Bone marrow (tissue), 2 donors: ENCODE results near the gene FAM32A.

Experiments used
- DNase-seq, 2 donors: peaks; one replicate each; lab custom pipeline; 2025; lab: John Stamatoyannopoulos, UW

FAM32A gene

GRCh38 chr19:16164222-16164890 is 20.9 kb upstream of the FAM32A start:
- no peak for DNase-seq

- no peak for DNase-seq
These were observed 18.8 kb upstream of the FAM32A start for GRCh38 chr19:16166417-16166816.

DNA sequence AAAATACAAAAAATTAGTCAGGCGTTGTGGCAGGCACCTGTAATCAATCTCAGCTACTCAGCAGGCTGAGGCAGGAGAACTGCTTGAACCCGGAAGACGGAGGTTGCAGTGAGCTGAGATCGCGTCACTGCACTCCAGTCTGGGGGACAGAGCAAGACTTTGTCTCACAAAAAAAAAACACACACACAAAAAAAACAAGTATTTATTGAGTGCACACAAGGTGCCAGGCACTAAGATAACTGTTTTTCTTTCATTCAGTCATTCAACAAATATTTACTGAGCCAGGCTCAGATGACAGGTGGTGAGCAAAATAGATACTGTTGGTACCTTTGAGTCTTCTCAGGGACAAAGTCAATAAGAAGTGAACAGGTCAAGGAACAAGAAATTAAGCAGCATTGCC is 18.2 kb upstream of the FAM32A start:
- DNase-seq: no peak

DNA sequence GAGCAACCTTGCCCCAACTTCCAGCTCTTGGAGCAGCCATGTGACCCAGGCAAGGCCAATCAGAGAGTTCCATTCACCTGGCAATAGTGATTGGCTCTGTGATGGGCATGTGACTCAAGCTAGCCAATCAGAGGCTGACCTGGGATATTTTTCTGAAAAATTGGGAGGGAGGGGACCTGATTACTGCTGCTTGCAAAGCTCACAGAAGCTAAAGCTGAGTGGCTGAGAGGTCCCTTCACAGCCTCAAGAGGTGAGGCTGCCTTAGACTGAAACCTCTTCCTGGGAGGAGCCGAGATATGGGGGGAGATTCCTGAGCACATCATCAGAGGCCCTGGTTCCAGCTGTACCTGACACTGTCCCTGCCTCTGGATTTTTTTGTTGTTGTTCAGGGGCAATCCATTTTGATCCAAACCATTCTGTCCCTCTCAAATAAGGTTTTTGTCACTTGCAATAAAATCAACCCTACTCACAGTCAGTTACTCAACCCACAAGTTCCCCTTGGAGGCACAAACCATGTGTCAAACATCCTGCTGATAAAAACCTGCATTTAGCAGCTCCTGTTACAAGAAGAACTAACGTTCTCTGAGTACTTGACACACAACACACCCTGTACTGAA is 16.6 kb upstream of the FAM32A start:
- peak in 1 of 2 donors; percentile 80 for DNase-seq

DNA sequence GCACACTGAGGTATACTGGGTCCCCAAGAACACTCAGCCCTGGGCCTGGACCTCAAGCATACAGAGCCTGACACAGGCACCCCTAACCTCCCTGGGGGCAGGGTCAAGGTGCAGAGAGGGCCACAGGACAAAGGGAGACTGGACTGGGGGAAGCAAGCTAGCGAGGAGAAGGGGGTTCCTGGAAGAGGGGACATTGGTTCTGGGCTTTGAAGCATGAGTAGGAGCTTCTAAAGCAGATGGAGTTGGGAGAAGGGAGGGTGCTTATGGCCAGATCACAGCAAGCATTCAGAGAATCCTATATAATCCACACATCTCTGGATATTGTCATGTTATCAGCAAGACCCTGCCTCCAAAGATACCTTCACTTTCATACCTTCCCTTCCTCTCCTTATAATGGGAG is 15.1 kb upstream of the FAM32A start:
- DNase-seq: no peak

GRCh38 chr19:16175954-16176353 is 9.3 kb upstream of the FAM32A start:
- DNase-seq: no peak

DNA sequence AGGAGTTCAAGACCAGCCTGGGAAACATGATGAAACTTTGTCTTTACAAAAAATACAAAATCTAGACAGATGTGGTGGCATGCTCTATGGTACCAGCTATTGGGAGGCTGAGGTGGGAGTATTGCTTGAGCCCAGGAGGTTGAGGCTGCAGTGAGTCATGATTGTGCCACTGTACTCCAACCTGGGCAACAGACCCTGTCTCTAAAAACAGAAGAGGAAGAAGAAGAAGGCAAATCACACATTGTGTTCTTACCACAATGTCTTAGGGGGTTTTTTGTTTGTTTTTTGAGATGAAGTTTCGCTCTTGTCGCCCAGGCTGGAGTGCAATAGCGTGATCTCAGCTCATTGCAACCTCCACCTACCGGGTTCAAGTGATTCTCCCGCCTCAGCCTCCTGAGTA is 6.3 kb upstream of the FAM32A start:
- DNase-seq: peak in 1 of 2 donors; percentile 7

DNA sequence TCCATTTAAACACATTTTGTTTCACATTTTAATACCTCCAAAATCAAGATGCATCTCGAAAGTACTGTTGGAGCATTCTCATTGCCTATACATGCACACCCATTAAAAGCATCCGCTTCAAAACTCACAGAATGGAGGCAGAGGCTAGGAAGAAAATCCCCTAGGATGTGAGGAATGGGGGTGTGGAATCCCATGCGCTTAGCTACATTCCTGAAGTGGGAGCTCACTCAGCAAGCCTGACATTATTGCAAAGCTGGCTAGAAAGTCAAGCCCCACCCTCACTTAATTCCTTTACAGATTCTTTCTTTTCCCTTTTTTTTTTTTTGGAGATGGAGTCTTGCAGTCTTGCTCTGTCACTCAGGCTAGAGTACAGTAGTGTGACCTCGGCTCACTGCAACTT is 4.6 kb upstream of the FAM32A start:
- DNase-seq: no peak

DNA sequence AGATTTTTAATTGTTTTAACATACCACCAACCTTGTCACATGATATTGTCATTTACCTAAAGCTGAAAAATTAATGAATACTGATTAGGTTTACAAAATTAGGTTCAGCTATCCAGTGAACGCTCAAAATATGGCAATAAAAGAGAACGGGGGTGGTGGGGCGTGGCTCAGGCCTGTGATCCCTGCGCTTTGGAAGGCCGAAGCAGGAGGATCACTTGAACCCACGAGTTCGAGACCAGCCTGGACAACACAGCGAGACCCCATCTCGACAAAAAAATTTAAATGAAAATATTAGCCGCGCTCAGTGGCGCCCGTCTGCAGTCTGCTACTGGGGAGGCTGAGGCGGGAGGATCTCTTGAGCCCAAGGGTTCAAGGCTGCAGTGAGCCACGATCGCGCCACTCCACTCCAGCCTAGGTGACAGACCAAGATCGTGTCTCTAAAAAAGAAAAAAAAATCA is 516 bp upstream of the FAM32A start:
- DNase-seq: no peak

DNA sequence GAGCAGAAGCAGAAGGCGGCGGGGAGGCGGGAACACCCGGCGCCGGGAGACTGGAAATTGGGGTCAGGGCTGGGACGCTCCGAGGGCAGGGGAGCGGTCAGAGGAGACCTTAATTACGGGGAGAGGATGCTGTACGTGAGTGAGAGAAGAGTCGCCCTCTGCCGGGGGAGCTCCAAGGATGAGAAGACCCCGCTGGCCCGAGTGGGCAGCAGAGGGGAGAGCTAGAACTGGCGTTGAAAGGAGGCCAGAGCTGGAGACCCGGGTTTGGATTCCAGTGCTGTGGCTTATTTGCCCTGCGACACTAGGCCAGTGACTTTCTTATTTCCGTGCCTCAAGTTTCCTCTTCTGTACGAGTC is 536 bp downstream of the FAM32A start:
- peak; percentile 11 to 35 for DNase-seq

- no peak for DNase-seq
These were observed 3.3 kb downstream of the FAM32A start for GRCh38 chr19:16188521-16188920.

- DNase-seq: no peak
These were observed 5.0 kb downstream of the FAM32A start for GRCh38 chr19:16190198-16190597.

- no peak for DNase-seq
These were observed 5.5 kb downstream of the FAM32A start for GRCh38 chr19:16190736-16191135.

DNA sequence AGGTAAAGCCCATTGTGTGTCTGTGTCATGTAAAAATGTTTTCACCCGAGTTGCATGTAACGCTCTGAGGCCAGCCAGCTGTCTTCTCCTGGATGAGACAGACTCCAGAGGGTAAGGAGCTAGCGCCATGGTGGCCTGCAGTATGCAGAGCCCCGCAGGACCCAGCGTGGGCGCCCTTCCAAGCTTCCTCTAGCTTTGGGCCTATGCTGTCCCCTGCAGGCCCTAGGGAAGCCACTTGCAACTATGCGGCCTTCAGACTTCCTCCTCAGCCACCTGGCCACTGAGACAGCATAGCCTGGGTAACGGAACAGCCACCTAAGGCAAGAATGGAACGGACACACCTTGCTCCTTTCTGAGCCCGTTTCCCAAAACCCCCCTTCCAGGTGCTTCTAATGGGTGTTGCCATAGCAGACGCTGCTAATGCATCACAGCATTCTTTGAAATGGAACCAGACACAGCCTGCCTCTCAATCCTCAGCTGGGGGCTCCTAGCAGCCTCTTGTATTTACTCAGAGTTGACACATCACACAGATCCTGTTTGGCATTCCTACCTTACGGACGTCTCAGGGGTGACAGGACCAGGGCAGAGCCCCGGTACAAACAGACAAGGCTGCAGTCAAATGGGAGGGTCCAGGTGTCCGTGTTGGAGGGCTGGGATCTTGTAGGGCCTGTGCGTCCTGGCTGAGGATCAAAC is 6.2 kb downstream of the FAM32A start:
- DNase-seq: no peak

- DNase-seq: no peak
These were observed 8.3 kb downstream of the FAM32A start for GRCh38 chr19:16193466-16193865.

- no peak for DNase-seq
These were observed 12.0 kb downstream of the FAM32A start for GRCh38 chr19:16197188-16197621.

GRCh38 chr19:16197622-16198369 is 12.6 kb downstream of the FAM32A start, which contains the start of gene AP1M1:
TSS of gene AP1M1 (plus strand) at chr19:16197911. CDS start at chr19:16198027, 116 bp downstream.
- peak; percentile 94 for DNase-seq

DNA sequence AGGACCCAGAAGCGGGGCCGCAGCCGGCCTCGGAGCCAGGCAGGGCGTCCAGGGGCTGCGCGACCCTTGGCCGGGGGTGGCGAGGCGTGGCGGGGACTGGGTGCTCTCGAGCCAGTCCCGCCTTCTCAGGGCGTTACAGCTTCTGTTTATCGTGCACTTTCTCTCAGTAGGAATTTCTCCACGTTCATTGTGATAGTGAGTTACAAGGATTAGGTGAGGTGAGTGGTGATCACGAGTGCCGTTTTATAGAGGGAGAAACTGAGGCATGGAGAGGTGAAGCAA is 13.1 kb downstream of the FAM32A start:
- DNase-seq: no peak

GRCh38 chr19:16199275-16199932 is 14.2 kb downstream of the FAM32A start:
- no peak for DNase-seq

GRCh38 chr19:16200038-16201010 is 15.1 kb downstream of the FAM32A start:
- no peak for DNase-seq

- no peak for DNase-seq
These were observed 15.8 kb downstream of the FAM32A start for GRCh38 chr19:16201011-16201391.
